Endodermal cell (in vitro differentiated cells): Measurements from ENCODE around the gene ANKFN1. TPM values are rescaled to one million over a fixed set of nuclear protein-coding genes. Genes with fewer than 3 reads are reported as not detected.

ENCODE experiments used
- DNase-seq: peaks from one replicate; pipeline ENCODE4 v3.0.0-alpha.2; 2017
- H3K27ac ChIP-seq: 2 replicates; pipeline ENCODE4 v1.5.1; 2013; ENCODE audit warnings: mild to moderate bottlenecking, low read depth, low read length, moderate library complexity
- H3K27me3 ChIP-seq: 2 replicates; pipeline ENCODE4 v1.6.1; 2013; ENCODE audit warnings: mild to moderate bottlenecking, low read length, moderate library complexity; ENCODE audit not compliant: insufficient read depth, control insufficient read depth, poor library complexity, severe bottlenecking
- H3K36me3 ChIP-seq: 2 replicates; pipeline ENCODE4 v1.7.0; 2013; ENCODE audit warnings: mild to moderate bottlenecking, low read length, moderate library complexity; ENCODE audit not compliant: control insufficient read depth, insufficient read depth
- H3K4me1 ChIP-seq: one replicate; pipeline ENCODE4 v1.7.0; 2013; ENCODE audit warnings: low read length; ENCODE audit not compliant: control insufficient read depth, insufficient read depth
- H3K4me3 ChIP-seq: 2 replicates; pipeline ENCODE4 v1.5.1; 2013; ENCODE audit warnings: mild to moderate bottlenecking, low read length, moderate library complexity
- H3K9ac ChIP-seq: 2 replicates; pipeline ENCODE4 v1.6.1; 2013; ENCODE audit warnings: mild to moderate bottlenecking, low read length, moderate library complexity; ENCODE audit not compliant: poor library complexity, severe bottlenecking; ENCODE audit errors: extremely low read depth
- H3K9me3 ChIP-seq: 2 replicates; pipeline ENCODE4 v1.6.1; 2013; ENCODE audit warnings: mild to moderate bottlenecking, low read length, moderate library complexity; ENCODE audit not compliant: control insufficient read depth
- H3K27ac Mint-ChIP-seq: 2 replicates; pipeline ENCODE4 v1.8.0; 2020; ENCODE audit warnings: mixed read lengths
- H3K27me3 Mint-ChIP-seq: 2 replicates; pipeline ENCODE4 v1.8.0; 2021; ENCODE audit warnings: mild to moderate bottlenecking, mixed read lengths; ENCODE audit not compliant: insufficient read depth
- H3K36me3 Mint-ChIP-seq: 2 replicates; pipeline ENCODE4 v1.8.0; 2020; ENCODE audit warnings: low read depth, mixed read lengths
- H3K4me1 Mint-ChIP-seq: 2 replicates; pipeline ENCODE4 v1.8.0; 2020; ENCODE audit warnings: mixed read lengths
- H3K4me3 Mint-ChIP-seq: 2 replicates; pipeline ENCODE4 v1.8.0; 2020; ENCODE audit warnings: mild to moderate bottlenecking, moderate library complexity, mixed read lengths
- H3K9me3 Mint-ChIP-seq: 2 replicates; pipeline ENCODE4 v1.8.0; 2020; ENCODE audit warnings: mild to moderate bottlenecking, mixed read lengths
- CTCF ChIP-seq: fragments of 200-600 bp; sonication (generic); conservative IDR thresholded peaks from 2 replicates; pipeline ENCODE4 v1.5.0; 2021; ENCODE audit warnings: antibody characterized with exemption, mild to moderate bottlenecking
- WGBS, 2 experiments: methylation state at CpG; one replicate each; pipeline versions ENCODE4 v1.1.5 to v1.1.7; 2013; ENCODE audit warnings: missing lambda C conversion rate in 2 of 2, mixed read lengths in 1 of 2; ENCODE audit not compliant: insufficient coverage in 1 of 2, insufficient read length in 1 of 2; 5-methylcytosine and 5-hydroxymethylcytosine counted together
- total RNA-seq, 2 donors: library from RNA; stranded (reverse); fragmentation: NEBNext Ultra II Directional in 1 of 2; extraction: Animal tissue kit (Norgen Biotek cat#: 25700) in 1 of 2; gene quantifications; 2 replicates in 1 of 2; 3 replicates in 1 of 2; pipeline ENCODE4 v1.2.1, GENCODE V29; 2021

The ANKFN1 gene
- total RNA-seq, 2 donors from 2014 or later, result not detected

- no peaks in the 10 kb centered on the region for H3K27me3 Mint-ChIP-seq
- H3K4me1 ChIP-seq, result no peaks in the 10 kb centered on the region
- no peak for TF ChIP-seq CTCF
- no peaks in the 10 kb centered on the region for H3K27me3 ChIP-seq
- H3K27ac Mint-ChIP-seq, result no peak overlapping the region
- H3K9me3 ChIP-seq, result no peaks in the 10 kb centered on the region
- 93 to 95% methylated on average over 2 to 4 of the region's 4 CpGs for WGBS, 2 experiments
- no peak overlapping the region for H3K4me3 Mint-ChIP-seq
- H3K9me3 Mint-ChIP-seq, result no peaks in the 10 kb centered on the region
- no peaks in the 10 kb centered on the region for H3K36me3 Mint-ChIP-seq
- H3K4me1 Mint-ChIP-seq, result peaks cover 11% of the 10 kb centered on the region
- peak; percentile 42 for DNase-seq
- no peaks in the 10 kb centered on the region for H3K36me3 ChIP-seq
- H3K4me3 ChIP-seq, result no peak overlapping the region
- no peak overlapping the region for H3K9ac ChIP-seq
- H3K27ac ChIP-seq, result no peak overlapping the region
Observed at GRCh38 chr17:56110463-56111135, 42.7 kb upstream of the ANKFN1 start.

GRCh38 chr17:56111706-56112485, 41.4 kb upstream of the ANKFN1 start:
- no peaks in the 10 kb centered on the region for H3K4me1 ChIP-seq
- no peak overlapping the region for H3K4me3 ChIP-seq
- DNase-seq, result no peak
- no peak overlapping the region for H3K27ac ChIP-seq
- Mint-ChIP-seq H3K27me3 (no peaks in the 10 kb centered on the region), H3K4me3 (no peak overlapping the region), H3K27ac (no peak overlapping the region), H3K36me3 (no peaks in the 10 kb centered on the region), H3K4me1 (peaks cover 11% of the 10 kb centered on the region), H3K9me3 (no peaks in the 10 kb centered on the region)
- H3K9ac ChIP-seq, result no peak overlapping the region
- H3K36me3 ChIP-seq, result no peaks in the 10 kb centered on the region
- H3K27me3 ChIP-seq, result no peaks in the 10 kb centered on the region
- 97% methylated on average over 2 of the region's 3 CpGs; no CpG with 5 or more reads in 1 of the 2 experiments for WGBS, 2 experiments
- no peaks in the 10 kb centered on the region for H3K9me3 ChIP-seq
- TF ChIP-seq CTCF, result no peak

DNA sequence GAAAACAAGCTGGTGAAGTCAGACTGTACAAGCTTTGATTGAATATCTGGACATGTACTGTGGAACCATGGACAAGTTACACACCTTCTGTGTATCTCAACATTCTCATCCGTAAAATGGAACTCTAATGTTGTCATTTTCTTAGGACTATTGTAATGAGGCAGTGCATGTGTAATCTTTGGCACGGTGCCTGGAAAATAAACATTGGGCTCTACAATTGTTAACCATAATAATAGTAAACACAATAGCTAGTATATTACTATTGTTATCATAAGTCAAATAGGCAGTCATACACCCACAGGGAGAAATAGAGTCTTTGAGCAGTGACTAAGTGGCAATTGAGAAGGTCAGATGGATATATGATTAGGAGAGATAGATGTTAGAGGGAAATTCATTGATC, 39.8 kb upstream of the ANKFN1 start:
- Mint-ChIP-seq H3K4me3 (no peak overlapping the region), H3K36me3 (no peaks in the 10 kb centered on the region), H3K4me1 (peaks cover 3% of the 10 kb centered on the region), H3K9me3 (no peaks in the 10 kb centered on the region), H3K27ac (no peak overlapping the region), H3K27me3 (no peaks in the 10 kb centered on the region)
- H3K4me1 ChIP-seq, result no peaks in the 10 kb centered on the region
- H3K36me3 ChIP-seq, result no peaks in the 10 kb centered on the region
- H3K9ac ChIP-seq, result no peak overlapping the region
- no peak overlapping the region for H3K27ac ChIP-seq
- 100% methylated on average over 1 of the region's 2 CpGs; no CpG with 5 or more reads in 1 of the 2 experiments for WGBS, 2 experiments
- no peak overlapping the region for H3K4me3 ChIP-seq
- TF ChIP-seq CTCF, result no peak
- no peak for DNase-seq
- H3K9me3 ChIP-seq, result no peaks in the 10 kb centered on the region
- no peaks in the 10 kb centered on the region for H3K27me3 ChIP-seq
